GM21528 (cell line): ENCODE measurements around the gene ME1.
"Not testable (repeated sequence)": the region's sequence is repeated elsewhere in the genome, so short reads cannot be mapped to it uniquely, and the experiment has no call there.

Source experiments
- ATAC-seq: cut with Tn5 transposase; IDR thresholded peaks from one replicate; pipeline ENCODE4 v1.9.1; 2021; ENCODE audit warnings: mild to moderate bottlenecking, moderate library complexity; ENCODE audit not compliant: unreplicated experiment, low FRiP score

The ME1 gene

DNA sequence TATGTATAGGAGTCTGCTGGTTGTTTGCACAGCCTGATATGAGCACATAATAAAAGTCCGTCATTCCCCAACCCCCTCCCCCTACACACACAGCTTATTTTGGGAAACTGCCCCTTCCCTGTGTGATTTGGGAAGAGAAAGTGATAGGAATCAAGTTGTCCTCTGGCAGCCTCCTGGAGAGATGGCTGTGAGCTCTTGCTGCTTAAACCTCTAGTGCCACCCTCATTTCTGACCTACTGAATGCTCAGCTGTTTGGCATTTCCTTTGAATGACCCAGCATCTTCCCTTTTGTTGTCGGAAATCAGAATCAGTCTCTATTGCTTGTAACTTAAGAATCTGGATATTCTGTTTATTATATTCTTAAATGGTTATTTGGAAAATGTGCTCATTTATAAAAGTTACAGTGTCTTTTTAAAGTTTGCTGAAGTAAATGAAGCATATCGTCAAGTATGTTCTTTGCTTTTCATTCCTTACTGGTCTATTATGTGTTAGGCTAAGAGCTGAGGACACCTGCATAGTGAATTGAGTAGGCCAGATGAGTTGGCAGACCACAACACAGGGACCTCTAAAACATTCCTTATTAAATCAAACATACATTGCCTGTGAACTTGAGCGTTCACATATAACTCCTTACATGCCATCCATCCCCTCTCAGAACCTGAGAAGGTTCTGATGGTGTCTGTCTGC lies 232.2 kb downstream of the ME1 start:
- ATAC-seq: no peak

DNA sequence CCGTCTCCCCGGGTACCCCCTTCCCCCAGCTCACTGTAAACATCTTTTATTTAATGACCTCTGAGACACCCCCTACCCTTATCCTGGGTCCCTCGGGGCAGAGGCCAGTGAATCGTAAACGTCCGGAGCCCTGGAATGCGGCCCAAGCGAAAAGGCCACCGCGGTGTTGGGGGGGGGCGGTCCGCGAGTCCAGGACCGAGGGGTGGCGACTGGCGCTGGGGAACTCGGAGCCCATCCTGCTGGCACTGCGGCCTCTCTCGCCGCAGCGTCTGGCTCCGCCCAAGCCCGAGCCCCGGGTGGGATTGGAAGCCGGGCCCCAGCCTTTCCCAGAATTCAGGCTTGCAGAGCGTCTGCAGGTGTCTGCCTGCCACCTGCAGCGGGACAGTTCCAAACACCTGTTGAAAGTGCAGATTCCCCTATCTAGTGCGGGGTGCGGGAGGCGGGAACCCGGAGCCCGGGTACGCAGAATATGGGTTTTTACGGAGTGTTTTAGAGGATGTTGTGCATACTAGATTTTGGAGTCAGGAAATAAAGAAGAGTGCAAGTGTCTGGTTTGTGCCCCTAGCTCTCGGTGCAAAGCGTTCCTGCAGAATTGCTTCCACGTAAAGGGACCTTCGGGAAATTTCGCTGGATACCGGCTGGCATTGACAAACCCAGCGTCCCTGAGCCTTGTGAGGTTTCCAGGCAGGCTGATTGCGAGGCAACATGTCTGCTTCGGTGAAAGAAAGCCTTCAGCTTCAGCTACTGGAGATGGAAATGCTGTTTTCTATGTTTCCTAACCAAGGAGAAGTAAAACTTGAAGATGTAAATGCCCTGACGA lies 236.9 kb downstream of the ME1 start:
- ATAC-seq: peak; percentile 31

DNA sequence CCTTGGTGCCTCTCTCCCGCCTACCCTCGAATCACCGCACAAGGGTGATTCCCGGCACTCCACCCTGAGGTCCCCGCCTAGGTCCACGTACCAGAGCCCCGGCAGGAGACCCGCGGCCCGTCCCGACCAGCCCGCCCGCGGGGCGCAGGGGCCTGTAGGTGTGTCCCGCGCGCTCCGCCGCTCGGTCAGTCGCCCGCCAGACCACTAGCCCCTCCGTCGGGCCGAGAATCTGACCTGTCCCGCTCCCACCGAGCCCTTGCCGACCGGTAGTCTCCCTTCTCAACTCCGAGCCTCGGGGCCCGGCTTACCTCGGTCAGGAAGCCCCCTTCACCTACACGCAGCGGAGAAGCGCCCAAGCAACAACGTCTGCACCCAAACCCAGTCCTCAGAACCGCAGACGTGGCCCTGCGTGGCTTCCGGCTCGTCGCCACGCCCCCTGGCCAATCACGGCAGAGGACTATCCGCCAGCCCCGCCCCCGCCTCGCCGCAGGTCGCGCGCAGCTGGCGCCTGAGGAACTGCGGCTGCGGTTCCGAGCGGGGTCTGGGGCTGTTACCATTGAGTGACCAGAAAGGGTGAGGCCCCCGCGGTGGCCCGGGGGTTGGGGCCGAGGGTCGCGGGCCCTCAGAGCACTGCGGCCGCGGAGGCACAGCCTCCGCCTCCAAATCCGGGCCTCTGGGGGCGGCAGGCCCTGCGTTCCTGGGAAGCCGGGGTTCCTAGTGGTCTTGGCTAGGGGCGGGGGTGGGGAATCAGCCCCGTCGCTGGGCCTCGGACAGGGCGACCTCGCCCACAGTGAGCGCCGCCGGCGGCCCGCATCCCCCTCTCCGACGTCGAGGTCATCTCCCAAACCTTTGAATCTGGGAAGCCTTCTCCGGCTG lies 237.7 kb downstream of the ME1 start, which contains the start of the genes PGM3 and RWDD2A:
PGM3 (minus strand) TSS at position 395 of the 876 bp plus-strand sequence. CDS start 2,253 bp downstream, outside the sequence.
RWDD2A (plus strand) TSS at position 487 of the 876 bp plus-strand sequence. CDS start 1,095 bp downstream, outside the sequence.
- ATAC-seq: peak; percentile 96

DNA sequence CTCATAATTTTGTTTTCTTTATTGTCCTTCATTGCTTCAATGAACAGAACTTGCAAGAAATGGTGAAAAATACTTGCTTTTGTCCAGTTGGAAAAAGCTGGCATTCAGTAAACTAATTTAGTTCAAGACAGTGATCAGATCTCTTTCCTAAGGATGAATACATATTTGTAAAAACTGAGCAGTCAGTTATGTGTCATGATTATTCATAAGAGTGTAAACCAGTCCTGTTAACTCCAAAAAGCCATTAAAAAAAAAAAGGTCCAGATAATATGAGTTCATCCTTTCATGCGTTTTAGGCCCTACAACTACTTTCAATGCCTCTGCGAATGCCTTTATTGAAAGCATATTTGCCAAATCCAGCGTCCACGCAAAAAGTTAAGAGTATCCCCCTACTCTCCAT lies 238.4 kb downstream of the ME1 start:
- no peak for ATAC-seq

DNA sequence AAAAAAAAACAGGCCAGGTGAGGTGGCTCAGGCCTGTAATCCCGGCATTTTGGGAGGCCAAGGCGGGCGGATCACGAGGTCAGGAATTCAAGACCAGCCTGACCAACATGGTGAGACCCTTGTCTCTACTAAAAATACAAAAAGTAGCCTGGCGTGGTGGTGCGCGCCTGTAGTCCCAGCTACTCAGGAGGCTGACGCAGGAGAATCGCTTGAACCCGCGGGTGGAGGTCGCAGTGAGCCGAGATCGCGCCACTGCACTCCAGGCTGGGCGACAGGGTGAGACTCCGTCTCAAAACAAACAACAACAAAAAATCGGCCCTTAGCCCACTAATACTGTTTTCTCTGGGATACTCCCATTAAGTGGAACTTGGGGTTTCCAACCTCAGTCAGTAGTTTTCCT lies 238.9 kb downstream of the ME1 start:
- not testable (repeated sequence) for ATAC-seq

DNA sequence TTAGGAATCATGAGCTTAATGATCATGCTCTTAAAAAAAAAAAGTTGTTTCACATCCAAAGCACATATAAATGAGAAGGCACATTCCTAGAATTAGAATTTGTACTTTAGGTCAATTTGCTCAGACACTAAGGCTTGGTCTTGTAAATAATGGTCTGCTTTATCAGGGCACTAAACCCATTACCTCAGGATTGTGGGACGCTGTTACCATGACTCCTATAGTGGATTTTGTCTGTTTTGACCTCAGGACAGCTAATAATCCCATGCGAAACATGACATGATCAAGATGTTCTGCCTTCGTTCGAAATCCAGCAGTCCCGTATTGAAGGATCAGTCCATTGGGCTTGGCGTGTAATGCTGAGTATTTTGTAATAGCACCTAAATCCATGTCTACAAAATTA lies 240.2 kb downstream of the ME1 start:
- no peak for ATAC-seq

DNA sequence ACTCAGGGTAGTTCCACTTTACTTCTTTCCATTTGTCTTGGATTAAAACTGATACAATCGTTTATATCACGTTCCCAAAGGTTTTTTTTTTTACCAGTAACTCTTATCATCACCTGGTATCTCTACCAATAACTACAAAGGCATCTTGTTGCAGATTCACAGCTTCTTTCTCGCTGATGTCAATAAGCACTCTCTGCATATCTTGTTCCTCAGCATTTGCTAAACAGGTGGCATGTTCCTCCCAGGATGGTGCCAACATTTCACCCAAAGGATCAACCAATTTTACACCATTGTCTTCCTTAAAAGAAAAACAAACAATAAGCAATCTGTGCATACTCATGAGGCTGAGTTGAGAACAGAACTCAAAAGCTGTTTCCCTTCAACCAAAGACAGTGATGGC lies 242.3 kb downstream of the ME1 start:
- no peak for ATAC-seq

DNA sequence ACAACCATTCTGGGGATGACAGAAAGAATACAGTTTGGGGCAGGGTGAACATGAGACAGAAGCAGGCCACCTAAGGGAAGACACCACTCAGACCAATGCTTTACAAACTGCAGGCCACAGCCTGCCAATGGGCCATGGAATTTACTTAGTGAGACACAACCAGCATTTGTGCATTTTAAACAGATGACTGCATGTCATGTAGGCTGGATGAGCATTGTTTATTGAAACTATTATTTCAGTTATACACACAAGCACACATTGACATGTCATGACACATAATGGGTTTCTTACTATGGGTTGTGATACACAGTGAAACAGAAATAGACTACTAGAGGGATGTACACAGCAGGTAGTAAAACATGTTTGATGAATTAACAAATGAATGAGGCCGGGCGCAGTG lies 245.8 kb downstream of the ME1 start:
- no peak for ATAC-seq

DNA sequence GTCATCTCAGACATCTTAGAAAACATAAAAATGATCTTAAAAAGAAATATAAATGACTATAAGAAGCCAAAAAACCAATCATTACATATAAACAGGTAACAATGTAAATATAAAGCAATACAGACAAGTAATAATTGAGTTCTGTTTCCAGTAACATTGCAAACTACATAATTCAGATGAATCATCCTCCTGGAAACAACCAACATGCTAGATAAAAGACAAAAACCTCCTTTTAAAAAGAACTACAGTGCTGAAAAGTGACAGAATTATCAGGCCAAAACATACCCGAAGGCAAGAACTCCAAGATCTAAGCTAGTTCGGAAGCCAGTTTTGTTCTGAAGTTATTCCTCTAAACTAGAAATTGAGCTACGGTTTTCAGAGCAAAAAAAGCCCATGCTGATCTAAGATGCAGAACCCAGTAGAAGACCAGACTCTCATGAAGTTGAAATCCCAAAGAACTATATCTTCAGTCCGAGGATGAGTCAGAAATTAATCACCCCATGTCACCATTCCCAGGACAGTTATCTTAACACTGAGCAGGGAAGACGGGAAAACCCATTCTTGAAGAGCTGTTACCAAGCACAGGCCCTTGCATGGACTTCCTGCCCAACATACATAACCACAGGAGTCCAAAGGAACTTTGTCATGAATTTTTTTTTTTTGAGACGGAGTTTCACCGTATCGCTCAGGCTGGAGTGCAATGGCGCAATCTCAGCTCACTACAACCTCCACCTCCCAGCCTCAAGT lies 247.6 kb downstream of the ME1 start:
- no peak for ATAC-seq

DNA sequence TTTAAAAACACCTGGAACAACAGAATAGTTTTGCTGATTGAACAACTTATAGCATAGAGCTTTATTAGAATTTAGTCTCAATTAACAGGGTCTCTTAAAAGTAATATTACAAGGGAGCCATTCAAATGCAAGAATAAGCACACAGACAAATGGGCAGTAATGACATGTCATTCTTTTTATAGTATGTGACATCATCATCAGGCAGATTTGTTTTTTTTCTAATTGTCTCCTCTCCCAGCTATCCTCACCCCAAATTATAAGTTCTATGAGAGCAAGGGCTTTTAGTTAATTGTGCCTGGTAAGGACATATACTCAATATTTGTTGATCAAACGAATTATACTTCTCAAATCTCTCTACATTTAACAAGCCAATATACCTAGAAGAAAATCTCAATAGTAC lies 248.7 kb downstream of the ME1 start:
- no peak for ATAC-seq

DNA sequence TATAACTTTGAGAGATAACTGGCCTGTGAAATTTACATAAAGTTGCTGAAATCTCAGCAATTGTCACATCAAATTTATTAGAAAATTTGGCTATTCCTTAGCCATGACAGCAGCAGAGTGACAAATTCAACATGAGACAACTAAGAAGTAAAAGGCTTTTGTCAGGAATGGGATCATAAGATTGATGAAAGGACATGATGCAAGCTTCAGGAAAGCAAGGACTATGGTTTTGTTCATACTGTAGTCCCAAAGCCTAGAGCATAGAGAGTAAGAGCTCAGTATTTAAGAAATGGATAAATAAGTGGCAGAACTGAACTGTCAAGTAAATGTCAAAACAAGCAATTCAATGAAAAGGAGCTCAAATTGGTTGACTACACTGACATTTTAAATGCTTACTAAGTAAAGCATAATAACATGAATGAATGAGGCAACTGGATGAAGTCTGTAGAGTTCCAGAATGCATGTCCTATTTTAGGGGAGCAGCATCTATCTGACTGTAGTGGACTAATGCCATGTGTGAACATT lies 250.4 kb downstream of the ME1 start:
- ATAC-seq: no peak

DNA sequence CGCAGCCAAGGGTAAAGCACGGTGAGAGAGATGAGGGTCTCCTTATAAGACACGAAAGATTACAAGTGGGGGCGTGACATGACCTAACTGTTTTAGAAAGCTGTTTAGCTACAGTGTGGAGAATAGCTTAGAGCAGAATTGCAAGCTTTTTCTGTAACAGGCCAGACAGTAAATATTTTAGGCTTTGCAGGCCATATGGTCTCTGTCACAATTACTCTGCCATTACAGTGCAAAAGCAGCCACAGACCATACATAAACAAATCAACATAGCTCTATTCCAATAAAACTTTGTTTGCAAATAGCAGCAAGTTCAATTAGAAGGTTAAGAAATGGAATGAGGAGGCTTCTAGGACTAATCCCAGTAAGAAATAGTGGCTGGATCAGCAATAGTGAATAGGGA lies 254.6 kb downstream of the ME1 start:
- no peak for ATAC-seq

DNA sequence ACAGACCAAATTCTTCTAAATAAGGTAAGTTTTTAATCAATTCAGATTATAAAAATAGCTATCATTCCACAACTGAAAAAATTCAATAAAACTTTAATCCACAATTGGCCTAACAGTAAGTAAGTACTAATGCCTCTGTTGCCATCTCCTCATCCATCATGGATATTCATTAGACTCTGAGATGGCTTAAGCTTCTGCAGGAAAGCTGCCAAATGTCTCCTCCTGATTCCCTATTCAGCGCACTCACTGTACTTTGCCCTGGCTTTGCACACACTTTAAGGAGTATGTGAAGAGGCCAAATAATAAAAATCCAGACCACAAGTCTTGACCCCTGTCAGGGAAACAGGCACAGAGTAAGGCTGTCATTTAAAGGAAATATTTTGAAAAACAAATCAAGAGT lies 261.3 kb downstream of the ME1 start:
- no peak for ATAC-seq

DNA sequence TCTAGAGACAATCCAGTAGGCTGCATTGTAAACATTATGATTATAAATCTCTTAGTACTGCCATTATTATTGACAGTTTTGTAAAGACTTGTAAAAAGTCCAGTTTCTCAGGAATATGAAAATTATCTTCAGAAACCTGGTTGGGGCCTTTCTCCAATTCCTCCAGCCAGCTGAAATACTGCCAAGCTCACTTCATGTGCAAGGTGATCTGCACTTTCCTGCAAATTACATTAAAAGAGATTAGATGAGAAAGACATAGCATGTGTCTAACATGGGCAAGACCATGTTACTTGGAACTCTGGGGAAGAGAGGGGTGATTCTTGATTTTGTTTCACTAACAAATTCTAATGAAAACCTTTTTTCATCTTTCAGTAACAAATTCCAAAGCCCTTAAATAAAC lies 261.7 kb downstream of the ME1 start:
- no peak for ATAC-seq

DNA sequence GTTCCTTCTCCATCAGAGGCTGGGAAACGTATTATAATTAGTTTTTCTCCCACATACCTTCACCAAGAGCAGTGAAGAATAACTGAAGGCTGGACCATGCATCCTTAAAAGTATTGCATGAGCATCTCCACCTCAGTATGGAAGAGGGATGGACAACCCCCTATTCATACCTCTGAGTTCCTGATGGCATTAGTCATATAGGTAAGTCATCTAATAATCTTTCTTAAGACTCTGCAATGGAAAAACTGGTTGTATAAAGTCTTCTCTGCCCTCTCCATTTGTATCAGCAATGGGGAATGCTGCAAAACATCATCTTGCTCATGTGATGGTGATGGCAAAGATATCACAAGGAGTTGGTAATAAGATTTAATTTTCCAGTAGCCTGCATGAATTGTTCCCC lies 262.3 kb downstream of the ME1 start:
- no peak for ATAC-seq

DNA sequence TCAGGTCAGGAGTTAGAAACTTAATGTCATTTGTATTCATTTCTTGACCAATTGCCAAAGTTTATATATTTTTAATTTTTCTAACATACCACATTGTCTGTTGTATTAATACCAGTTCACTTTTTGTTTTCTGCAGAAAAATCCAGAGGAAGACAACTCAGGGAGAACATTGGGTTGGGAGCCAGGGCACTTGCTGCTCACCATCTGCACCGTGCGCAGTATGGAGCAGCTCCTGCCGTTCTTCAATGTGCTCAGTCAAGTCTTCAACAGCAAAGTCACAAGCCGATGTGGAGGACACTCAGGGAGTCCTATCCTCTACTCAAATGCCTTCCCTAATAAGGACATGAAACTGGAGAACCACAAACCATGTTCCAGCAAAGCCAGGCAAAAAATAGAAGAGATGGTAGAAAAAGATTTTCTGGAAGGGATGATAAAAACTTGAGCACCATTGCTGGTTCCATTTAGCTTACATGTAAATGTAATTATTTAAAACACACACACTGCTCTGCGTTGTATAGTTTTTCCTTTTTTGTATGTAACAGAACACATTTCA lies 263.0 kb downstream of the ME1 start:
- ATAC-seq: no peak
